ENCODE data around the gene TRAF1. TPM values are rescaled to one million over a fixed set of nuclear protein-coding genes. Genes with fewer than 3 reads are reported as not detected.
A peak's percentile ranks its signal among the peaks of the same experiment; 100 is the strongest.

Gene TRAF1
- total RNA-seq, 2 experiments from 2014 or later = 59.6 to 114 TPM

DNA sequence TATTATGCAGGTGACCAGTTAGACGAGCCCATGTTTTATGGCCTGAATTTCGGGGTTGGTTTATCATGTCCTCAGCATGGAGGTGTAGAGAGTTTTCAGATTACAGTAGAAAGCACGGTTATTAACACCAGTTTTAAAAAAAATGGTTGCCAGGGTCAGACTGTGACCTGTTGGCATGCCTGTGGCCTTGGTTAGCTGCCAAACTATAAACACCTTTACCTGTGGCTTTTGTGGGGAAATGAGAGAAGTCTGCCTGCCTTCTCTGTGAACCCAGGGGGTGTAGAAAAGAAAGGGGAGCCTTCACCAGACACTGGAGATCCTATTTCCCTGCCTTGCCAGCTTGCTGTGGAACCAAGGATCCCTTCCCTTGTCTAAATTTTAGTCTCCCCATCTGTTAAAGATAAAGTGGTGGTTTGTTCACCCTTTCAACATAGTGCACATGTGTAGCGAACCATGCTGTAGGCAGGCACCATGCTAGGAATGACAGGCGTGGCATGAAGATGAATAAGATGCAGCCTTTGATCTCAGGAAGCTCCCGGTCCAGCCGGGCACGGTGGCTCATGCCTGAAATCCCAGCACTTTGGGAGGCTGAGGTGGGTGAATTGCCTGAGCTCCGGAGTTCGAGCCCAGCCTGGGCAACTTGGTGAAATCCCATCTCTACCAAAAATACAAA is 43.5 kb downstream of the TRAF1 start:
- Mint-ChIP-seq H3K27me3 (no peaks in the 10 kb centered on the region), H3K4me1 (peaks cover 58% of the 10 kb centered on the region), H3K4me3 (no peak overlapping the region), H3K27ac (no peak overlapping the region), H3K36me3 (peaks cover 8% of the 10 kb centered on the region), H3K9me3 (ENCODE audit: low read depth) (no peaks in the 10 kb centered on the region)
- CTCF ChIA-PET = interaction anchor here (0.9 to 2.6 kb wide), 7 partner anchors 9 to 127 kb away, joined by 3 to 11 read pairs (median 6); no protein-coding TSS in a partner anchor
- DNase-seq = no peak
- ATAC-seq = no peak

DNA sequence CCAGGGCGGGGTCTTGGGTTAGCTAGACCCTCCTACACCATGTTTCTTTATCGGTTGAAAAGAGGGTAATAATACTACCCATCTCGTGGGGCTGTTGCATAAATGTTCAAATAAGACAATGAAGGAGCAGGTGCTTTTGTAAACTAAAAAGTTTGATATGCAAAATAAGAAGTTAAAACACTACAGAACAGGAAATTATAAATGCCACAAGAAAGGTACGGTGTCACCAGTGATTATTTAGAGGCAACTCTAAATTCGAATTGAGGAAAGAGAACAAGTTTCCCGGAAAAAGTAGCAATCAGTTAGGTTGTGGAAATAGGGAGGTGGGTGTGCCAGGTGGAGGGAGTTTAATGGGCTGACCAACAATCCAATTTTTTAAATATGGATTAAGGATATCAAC is 47.1 kb downstream of the TRAF1 start:
- H3K27ac Mint-ChIP-seq = peak overlapping the region; percentile 91
- CTCF ChIA-PET = interaction anchor here (1.0 to 5.2 kb wide), 8 partner anchors 11 to 59 kb away, joined by 3 to 44 read pairs (median 4); no protein-coding TSS in a partner anchor
- peak overlapping the region; percentile 0 for H3K4me3 Mint-ChIP-seq
- no peak for ATAC-seq
- no peak for DNase-seq
- H3K27me3 Mint-ChIP-seq = no peaks in the 10 kb centered on the region
- H3K9me3 Mint-ChIP-seq (ENCODE audit: low read depth) = no peaks in the 10 kb centered on the region
- H3K36me3 Mint-ChIP-seq = peaks cover 25% of the 10 kb centered on the region
- H3K4me1 Mint-ChIP-seq = peaks cover 62% of the 10 kb centered on the region

- Mint-ChIP-seq H3K4me3 (peak overlapping the region; percentile 82), H3K27ac (peak overlapping the region; percentile 91), H3K36me3 (peaks cover 35% of the 10 kb centered on the region), H3K27me3 (no peaks in the 10 kb centered on the region), H3K4me1 (peaks cover 68% of the 10 kb centered on the region), H3K9me3 (ENCODE audit: low read depth) (no peaks in the 10 kb centered on the region)
- DNase-seq (peak; percentile 74), ATAC-seq (no peak)
- CTCF ChIA-PET = interaction anchor here (0.9 to 5.2 kb wide), 13 partner anchors 10 to 58 kb away, joined by 3 to 44 read pairs (median 4); no protein-coding TSS in a partner anchor
Observed at GRCh38 chr9:120878188-120879130, 48.1 kb downstream of the TRAF1 start.

GRCh38 chr9:120877276-120878034 is 49.1 kb downstream of the TRAF1 start:
- DNase-seq (peak; percentile 85), ATAC-seq (peak; percentile 41)
- H3K9me3 Mint-ChIP-seq (ENCODE audit: low read depth) = no peaks in the 10 kb centered on the region
- peak overlapping the region; percentile 82 for H3K4me3 Mint-ChIP-seq
- CTCF ChIA-PET = interaction anchor here (1.0 to 5.2 kb wide), 8 partner anchors 13 to 59 kb away, joined by 3 to 44 read pairs (median 8); no protein-coding TSS in a partner anchor
- no peaks in the 10 kb centered on the region for H3K27me3 Mint-ChIP-seq
- H3K4me1 Mint-ChIP-seq = peaks cover 72% of the 10 kb centered on the region
- peaks cover 44% of the 10 kb centered on the region for H3K36me3 Mint-ChIP-seq
- peak overlapping the region; percentile 91 for H3K27ac Mint-ChIP-seq

DNA sequence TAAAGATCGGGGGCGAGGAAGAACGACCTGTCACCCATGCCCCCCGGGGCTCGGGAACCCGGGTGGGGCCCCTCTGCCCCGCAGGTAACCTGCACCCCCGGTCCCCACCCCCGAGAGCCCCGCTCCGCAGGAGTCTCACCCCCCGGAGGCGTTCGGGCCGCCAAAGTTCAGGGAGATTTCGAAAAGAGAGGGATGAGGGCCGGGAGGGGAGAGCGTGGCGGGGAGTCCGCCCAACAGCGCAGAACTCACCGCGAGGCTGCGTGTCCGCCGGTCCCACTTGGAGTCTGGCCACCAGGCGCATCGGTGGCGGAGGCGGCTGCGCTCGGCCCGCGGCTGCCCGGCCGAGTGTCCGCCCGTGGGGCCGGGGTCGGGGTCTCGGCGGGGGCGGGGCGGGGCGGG is 49.8 kb downstream of the TRAF1 start, which contains the start of gene PHF19:
Gene PHF19, minus strand, starts transcription at position 347 of the 399 bp plus-strand sequence. CDS start 2,447 bp downstream, outside the sequence.
- Mint-ChIP-seq H3K9me3 (ENCODE audit: low read depth) (no peaks in the 10 kb centered on the region), H3K4me1 (peaks cover 72% of the 10 kb centered on the region), H3K4me3 (peak within 1 kb of the TSS; percentile 90), H3K36me3 (peaks cover 50% of the 10 kb centered on the region), H3K27ac (peak within 1 kb of the TSS; percentile 93), H3K27me3 (no peaks in the 10 kb centered on the region)
- DNase-seq (peak; percentile 74), ATAC-seq (peak; percentile 40)
- CTCF ChIA-PET = interaction anchor here (1.0 to 5.2 kb wide), 9 partner anchors 14 to 84 kb away, joined by 3 to 44 read pairs (median 7); partner anchors contain the start of gene FBXW2

- no peaks in the 10 kb centered on the region for H3K27me3 Mint-ChIP-seq
- CTCF ChIA-PET = interaction anchor here (1.0 to 5.2 kb wide), 9 partner anchors 15 to 196 kb away, joined by 3 to 44 read pairs (median 7); partner anchors contain the start of gene FBXW2
- no peaks in the 10 kb centered on the region for H3K9me3 Mint-ChIP-seq (ENCODE audit: low read depth)
- peaks cover 53% of the 10 kb centered on the region for H3K36me3 Mint-ChIP-seq
- DNase-seq (peak; percentile 96), ATAC-seq (peak; percentile 61)
- peak overlapping the region; percentile 90 for H3K4me3 Mint-ChIP-seq
- H3K27ac Mint-ChIP-seq = peak overlapping the region; percentile 93
- H3K4me1 Mint-ChIP-seq = peaks cover 71% of the 10 kb centered on the region
Observed at GRCh38 chr9:120875954-120876841, 50.4 kb downstream of the TRAF1 start.

DNA sequence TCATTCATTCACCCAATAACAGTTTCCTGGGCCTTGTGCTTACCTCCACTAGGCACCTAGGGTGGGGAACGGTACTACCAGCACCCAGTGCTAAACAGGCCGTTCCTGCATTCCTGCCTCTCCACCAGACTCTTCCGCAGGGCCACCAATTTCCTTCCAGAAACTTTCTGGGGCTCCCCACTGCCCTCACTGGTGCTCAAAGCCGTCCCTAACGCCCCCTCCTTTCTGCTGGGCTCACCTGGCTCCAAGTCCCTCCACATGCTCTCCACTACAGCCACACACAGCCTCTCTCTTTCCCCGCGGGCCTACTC is 51.0 kb downstream of the TRAF1 start:
- CTCF ChIA-PET = interaction anchor here (1.2 to 5.2 kb wide), 6 partner anchors 15 to 196 kb away, joined by 3 to 44 read pairs (median 8); no protein-coding TSS in a partner anchor
- ATAC-seq (no peak), DNase-seq (no peak)
- Mint-ChIP-seq H3K36me3 (peaks cover 54% of the 10 kb centered on the region), H3K27me3 (no peaks in the 10 kb centered on the region), H3K9me3 (ENCODE audit: low read depth) (no peaks in the 10 kb centered on the region), H3K4me1 (peaks cover 72% of the 10 kb centered on the region), H3K27ac (peak overlapping the region; percentile 93), H3K4me3 (peak overlapping the region; percentile 90)

DNA sequence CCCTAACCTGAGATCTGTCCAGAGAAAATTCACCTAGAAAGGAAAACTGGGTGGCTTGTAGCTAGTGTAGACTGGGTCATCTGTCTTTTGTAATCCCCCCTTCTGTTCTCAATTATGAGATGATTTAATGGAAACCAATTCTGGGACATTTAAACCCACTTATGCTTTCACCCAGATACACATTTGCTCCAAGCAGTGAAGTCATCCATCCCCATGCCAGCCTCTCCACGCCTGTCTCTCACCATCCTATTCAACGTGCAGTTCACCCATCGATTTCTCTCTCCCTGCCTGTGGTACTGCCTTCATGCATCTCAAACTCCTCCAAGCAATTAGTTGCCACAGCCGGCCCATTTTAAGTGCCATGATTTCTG is 51.4 kb downstream of the TRAF1 start:
- no peaks in the 10 kb centered on the region for H3K9me3 Mint-ChIP-seq (ENCODE audit: low read depth)
- H3K36me3 Mint-ChIP-seq = peaks cover 54% of the 10 kb centered on the region
- DNase-seq (no peak), ATAC-seq (no peak)
- peak overlapping the region; percentile 90 for H3K4me3 Mint-ChIP-seq
- peak overlapping the region; percentile 93 for H3K27ac Mint-ChIP-seq
- H3K27me3 Mint-ChIP-seq = no peaks in the 10 kb centered on the region
- H3K4me1 Mint-ChIP-seq = peaks cover 72% of the 10 kb centered on the region
- CTCF ChIA-PET = interaction anchor here (1.2 to 5.2 kb wide), 6 partner anchors 16 to 197 kb away, joined by 3 to 44 read pairs (median 8); no protein-coding TSS in a partner anchor

GRCh38 chr9:120874226-120875194 is 52.1 kb downstream of the TRAF1 start:
- H3K27ac Mint-ChIP-seq = peak overlapping the region; percentile 93
- no peak for DNase-seq
- H3K4me3 Mint-ChIP-seq = peak overlapping the region; percentile 90
- CTCF ChIA-PET = interaction anchor here (1.2 to 5.2 kb wide), 5 partner anchors 16 to 197 kb away, joined by 4 to 44 read pairs (median 10); no protein-coding TSS in a partner anchor
- peaks cover 58% of the 10 kb centered on the region for H3K36me3 Mint-ChIP-seq
- peaks cover 74% of the 10 kb centered on the region for H3K4me1 Mint-ChIP-seq
- H3K27me3 Mint-ChIP-seq = no peaks in the 10 kb centered on the region
- ATAC-seq = no peak
- no peaks in the 10 kb centered on the region for H3K9me3 Mint-ChIP-seq (ENCODE audit: low read depth)

DNA sequence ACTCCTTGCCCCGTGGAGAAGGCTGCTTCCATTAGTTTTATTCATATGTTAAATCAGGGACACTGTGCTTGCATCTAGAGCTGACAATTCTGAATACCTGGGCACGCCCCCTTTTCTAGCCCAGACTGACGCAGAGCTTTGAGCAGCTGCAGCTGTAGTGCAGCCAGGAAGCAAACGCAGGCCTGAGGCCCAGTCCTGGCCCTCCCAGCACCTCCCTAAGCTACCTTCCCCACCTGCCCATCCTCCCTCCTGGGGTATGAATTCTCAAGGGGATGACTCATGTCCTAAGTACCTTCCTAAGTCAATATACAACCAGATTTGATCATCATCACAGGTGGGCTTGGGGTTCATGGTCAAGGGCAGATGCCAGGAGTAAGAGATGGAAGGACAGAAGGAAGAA is 53.1 kb downstream of the TRAF1 start:
- H3K27ac Mint-ChIP-seq = peak overlapping the region; percentile 93
- peaks cover 69% of the 10 kb centered on the region for H3K4me1 Mint-ChIP-seq
- H3K36me3 Mint-ChIP-seq = peaks cover 57% of the 10 kb centered on the region
- no peaks in the 10 kb centered on the region for H3K9me3 Mint-ChIP-seq (ENCODE audit: low read depth)
- ATAC-seq = no peak
- CTCF ChIA-PET = interaction anchor here (0.7 to 2.4 kb wide), 7 partner anchors 17 to 118 kb away, joined by 3 to 22 read pairs (median 3); no protein-coding TSS in a partner anchor
- no peaks in the 10 kb centered on the region for H3K27me3 Mint-ChIP-seq
- H3K4me3 Mint-ChIP-seq = peak overlapping the region; percentile 10
- no peak for DNase-seq

All from activated CD8-positive, alpha-beta memory T cell treated with anti-CD3 and anti-CD28 coated beads, Interleukin-2, amount 10 ng/mL, durations not matched to agents 7 days and 5 days (primary cell).